ENCODE results near the gene ALCAM. TPM values are rescaled to one million over a fixed set of nuclear protein-coding genes. Genes with fewer than 3 reads are reported as not detected.

The ALCAM gene
- total RNA-seq, 2 experiments from 2014 or later: 47.7 to 51.3 TPM

- H3K27ac ChIP-seq (ENCODE audit: low read depth, low read length, poor library complexity, severe bottlenecking): no peak overlapping the region
- ChIA-PET CTCF (ENCODE audit: unreplicated experiment) (no interaction called here), POLR2A (interaction anchor here (0.5 to 0.7 kb wide), 2 partner anchors 1372 to 1822 kb away, joined by 3 read pairs; no protein-coding TSS in a partner anchor)
- no TSS peak for BruUV-seq (replicated peaks)
- H3K4me1 ChIP-seq (ENCODE audit: insufficient read depth, low read length, poor library complexity, severe bottlenecking): no peaks in the 10 kb centered on the region
- no peaks in the 10 kb centered on the region for H3K36me3 ChIP-seq (ENCODE audit: insufficient read depth, low read length)
- peaks cover 5% of the 10 kb centered on the region; the same call in 1 of the 2 replicates for H3K9me3 ChIP-seq (ENCODE audit: low read length)
- H3K4me2 ChIP-seq (ENCODE audit: low read length): no peak overlapping the region
- H3K79me2 ChIP-seq (ENCODE audit: insufficient read depth, low read depth, low read length): no peaks in the 10 kb centered on the region
- no peak for DNase-seq (ENCODE audit: low spot score)
- no peak overlapping the region for H2AFZ ChIP-seq (ENCODE audit: low read length)
- no peak for TF ChIP-seq CTCF (conservative IDR thresholded peaks at IDR 0.05; ENCODE audit: low read length)
- no peak for TF ChIP-seq EZH2phosphoT487 (IDR thresholded peaks at IDR 0.05; ENCODE audit: borderline replicate concordance, low read depth, low read length)
- H3K4me3 ChIP-seq (ENCODE audit: low read depth, low read length, poor library complexity, severe bottlenecking): no peak overlapping the region
- intact Hi-C loops (cut with micrococcal nuclease; ENCODE audit: unreplicated experiment): no loop called here
- H3K9me2 ChIP-seq (ENCODE audit: insufficient read depth, low read length): no peaks in the 10 kb centered on the region
- 0 out of 2 replicates have a peak, but pooled peaks cover 5% of the 10 kb centered on the region for H4K20me1 ChIP-seq (ENCODE audit: insufficient read depth, low read length)
These were observed 129.6 kb downstream of the ALCAM start for GRCh38 chr3:105496343-105496742.

- 0 out of 2 replicates have a peak, but pooled peaks cover 2% of the 10 kb centered on the region for H3K9me3 ChIP-seq (ENCODE audit: low read length)
- no peaks in the 10 kb centered on the region for H3K36me3 ChIP-seq (ENCODE audit: insufficient read depth, low read length)
- no peak overlapping the region for H3K4me2 ChIP-seq (ENCODE audit: low read length)
- no peak overlapping the region for H3K27ac ChIP-seq (ENCODE audit: low read depth, low read length, poor library complexity, severe bottlenecking)
- ChIA-PET CTCF (ENCODE audit: unreplicated experiment) (no interaction called here), POLR2A (interaction anchor here (0.7 kb wide), 1 partner anchor 1037 kb away, joined by 3 read pairs; no protein-coding TSS in a partner anchor)
- H3K4me3 ChIP-seq (ENCODE audit: low read depth, low read length, poor library complexity, severe bottlenecking): no peak overlapping the region
- no peaks in the 10 kb centered on the region for H3K9me2 ChIP-seq (ENCODE audit: insufficient read depth, low read length)
- TF ChIP-seq CTCF (conservative IDR thresholded peaks at IDR 0.05; ENCODE audit: low read length): no peak
- no peak for TF ChIP-seq EZH2phosphoT487 (IDR thresholded peaks at IDR 0.05; ENCODE audit: borderline replicate concordance, low read depth, low read length)
- H3K79me2 ChIP-seq (ENCODE audit: insufficient read depth, low read depth, low read length): no peaks in the 10 kb centered on the region
- no peak overlapping the region for H2AFZ ChIP-seq (ENCODE audit: low read length)
- intact Hi-C loops (cut with micrococcal nuclease; ENCODE audit: unreplicated experiment): no loop called here
- no TSS peak for BruUV-seq (replicated peaks)
- H3K4me1 ChIP-seq (ENCODE audit: insufficient read depth, low read length, poor library complexity, severe bottlenecking): no peaks in the 10 kb centered on the region
- DNase-seq (ENCODE audit: low spot score): no peak
- 0 out of 2 replicates have a peak, but pooled peaks cover 5% of the 10 kb centered on the region for H4K20me1 ChIP-seq (ENCODE audit: insufficient read depth, low read length)
These were observed 130.7 kb downstream of the ALCAM start for GRCh38 chr3:105497386-105497785.

GRCh38 chr3:105499961-105500360 lies 133.3 kb downstream of the ALCAM start:
- H3K36me3 ChIP-seq (ENCODE audit: insufficient read depth, low read length): no peaks in the 10 kb centered on the region
- H3K4me2 ChIP-seq (ENCODE audit: low read length): no peak overlapping the region

More at GRCh38 chr3:105499961-105500360, 133.3 kb downstream of the ALCAM start:
- no peak overlapping the region for H3K27ac ChIP-seq (ENCODE audit: low read depth, low read length, poor library complexity, severe bottlenecking)
- POLR2A ChIA-PET: interaction anchor here (1.2 to 1.4 kb wide), 2 partner anchors 12 to 14 kb away, joined by 3 to 8 read pairs; no protein-coding TSS in a partner anchor
- no peaks in the 10 kb centered on the region for H3K9me3 ChIP-seq (ENCODE audit: low read length)
- no peak for DNase-seq (ENCODE audit: low spot score)
- CTCF ChIA-PET (ENCODE audit: unreplicated experiment): no interaction called here
- intact Hi-C loops (cut with micrococcal nuclease; ENCODE audit: unreplicated experiment): no loop called here
- no TSS peak for BruUV-seq (replicated peaks)
- H4K20me1 ChIP-seq (ENCODE audit: insufficient read depth, low read length): 0 out of 2 replicates have a peak, but pooled peaks cover 5% of the 10 kb centered on the region
- no peaks in the 10 kb centered on the region for H3K79me2 ChIP-seq (ENCODE audit: insufficient read depth, low read depth, low read length)
- no peak overlapping the region for H3K4me3 ChIP-seq (ENCODE audit: low read depth, low read length, poor library complexity, severe bottlenecking)
- TF ChIP-seq CTCF (conservative IDR thresholded peaks at IDR 0.05; ENCODE audit: low read length): no peak
- TF ChIP-seq EZH2phosphoT487 (IDR thresholded peaks at IDR 0.05; ENCODE audit: borderline replicate concordance, low read depth, low read length): no peak
- H3K9me2 ChIP-seq (ENCODE audit: insufficient read depth, low read length): no peaks in the 10 kb centered on the region
- no peak overlapping the region for H2AFZ ChIP-seq (ENCODE audit: low read length)
- H3K4me1 ChIP-seq (ENCODE audit: insufficient read depth, low read length, poor library complexity, severe bottlenecking): no peaks in the 10 kb centered on the region

Measured in OCI-LY7 (cell line).